Effector CD8-positive, alpha-beta T cell (primary cell): ENCODE results near the gene TOMM22.
"Not testable (repeated sequence)": the region's sequence is repeated elsewhere in the genome, so short reads cannot be mapped to it uniquely, and the experiment has no call there.

ENCODE experiments used
- DNase-seq: peaks from one replicate; lab custom pipeline; 2025; lab: John Stamatoyannopoulos, UW
- total RNA-seq, 4 experiments: gene quantifications; one replicate each; lab custom pipeline; 2026; lab: John Stamatoyannopoulos, UW

TOMM22 gene
- 35.1 to 98.2 (median 46.0) reads per million in 4 experiments for total RNA-seq

DNA sequence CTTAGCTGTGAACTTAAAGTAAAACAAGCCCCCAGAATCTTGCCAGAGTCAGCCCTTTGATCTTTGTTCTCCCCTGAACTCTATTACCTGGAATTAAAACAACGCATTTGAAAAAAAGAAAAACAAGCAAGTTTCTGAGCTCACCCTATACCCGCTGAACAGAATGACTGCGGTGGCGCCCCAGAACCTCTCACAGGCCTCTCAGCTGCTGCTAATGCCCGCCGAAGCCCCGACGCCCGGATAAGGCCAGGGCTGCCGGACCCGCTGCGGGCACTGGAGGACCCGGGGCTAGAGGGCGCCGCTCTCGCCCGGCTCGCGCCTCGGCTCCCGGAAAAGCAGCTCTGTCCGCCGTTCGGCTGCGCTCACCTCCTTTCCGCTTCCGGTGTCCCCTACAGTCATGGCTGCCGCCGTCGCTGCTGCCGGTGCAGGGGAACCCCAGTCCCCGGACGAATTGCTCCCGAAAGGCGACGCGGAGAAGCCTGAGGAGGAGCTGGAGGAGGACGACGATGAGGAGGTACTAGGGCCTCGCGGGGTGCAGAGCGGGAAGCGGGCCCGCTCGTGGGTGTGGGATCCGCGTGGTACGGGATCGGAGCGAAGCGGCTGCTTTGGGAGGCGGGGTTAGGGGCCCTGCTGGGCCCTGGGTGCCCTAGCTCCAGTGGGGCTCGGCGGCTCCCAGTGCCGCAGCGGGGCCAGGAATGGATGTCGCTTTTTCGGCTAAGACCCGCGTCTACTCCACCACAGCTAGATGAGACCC lies at the start of gene TOMM22:
Gene TOMM22 (plus strand): TSS at position 376 of the 754 bp plus-strand sequence. CDS start 22 bp downstream, at position 398.
- DNase-seq = peak; percentile 62

DNA sequence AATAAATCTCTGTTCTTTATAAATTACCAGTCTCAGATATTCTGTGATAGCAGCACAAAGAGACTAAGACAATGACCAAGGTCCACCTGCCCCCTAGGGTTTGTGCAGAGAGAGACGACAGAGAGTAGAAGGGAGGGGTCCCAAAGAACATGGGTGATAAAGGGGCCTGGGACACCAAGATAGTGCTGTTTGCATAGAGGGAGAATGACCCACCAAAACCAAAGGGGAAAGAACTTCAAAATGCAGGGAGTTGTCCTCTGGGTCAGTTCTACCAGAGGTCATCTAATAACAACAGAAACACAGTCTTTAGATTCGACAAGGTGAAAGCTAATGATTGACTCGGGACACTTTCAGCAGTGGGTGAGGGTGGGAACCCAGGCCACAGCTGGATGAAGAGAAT lies 49.2 kb upstream of the TOMM22 start:
- DNase-seq = no peak

DNA sequence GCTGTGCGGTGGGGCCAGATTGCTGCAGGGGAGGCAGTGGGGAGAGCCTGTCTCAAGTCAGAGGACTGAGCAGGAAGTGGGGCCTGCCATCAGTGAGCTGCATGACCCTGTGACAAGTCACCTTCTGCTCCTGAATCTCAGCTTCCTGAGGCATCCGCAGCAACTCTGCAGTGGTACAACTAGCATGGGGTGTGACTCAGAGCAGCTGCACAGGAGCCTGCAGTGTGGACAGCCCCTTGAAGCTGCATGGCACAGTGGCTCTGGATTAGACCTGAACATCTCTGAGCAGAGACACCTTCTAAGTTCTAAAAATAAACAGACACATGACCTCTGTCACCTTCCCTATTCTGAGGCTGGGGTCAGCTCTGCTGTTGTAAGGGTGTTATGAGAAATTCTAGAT lies 43.5 kb upstream of the TOMM22 start:
- no peak for DNase-seq

DNA sequence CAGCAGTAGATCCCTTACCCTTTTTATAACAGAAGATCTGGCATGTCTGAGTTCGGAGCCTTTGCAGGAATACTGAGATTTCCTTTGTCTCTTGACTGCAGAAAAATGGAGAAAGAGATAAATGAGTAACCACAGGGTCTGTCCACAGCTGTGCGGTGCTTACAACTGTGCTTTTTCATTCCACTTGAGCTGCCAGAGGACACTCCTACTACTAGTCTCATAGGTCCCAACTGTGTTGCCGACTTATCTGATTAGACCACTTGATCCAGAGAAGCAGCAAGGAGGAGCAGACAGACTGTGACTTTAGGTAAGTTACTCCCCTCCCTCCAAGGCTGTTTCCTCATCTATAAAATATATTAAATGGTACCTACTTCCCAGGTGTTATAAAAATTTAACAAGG lies 43.0 kb upstream of the TOMM22 start:
- no peak for DNase-seq

DNA sequence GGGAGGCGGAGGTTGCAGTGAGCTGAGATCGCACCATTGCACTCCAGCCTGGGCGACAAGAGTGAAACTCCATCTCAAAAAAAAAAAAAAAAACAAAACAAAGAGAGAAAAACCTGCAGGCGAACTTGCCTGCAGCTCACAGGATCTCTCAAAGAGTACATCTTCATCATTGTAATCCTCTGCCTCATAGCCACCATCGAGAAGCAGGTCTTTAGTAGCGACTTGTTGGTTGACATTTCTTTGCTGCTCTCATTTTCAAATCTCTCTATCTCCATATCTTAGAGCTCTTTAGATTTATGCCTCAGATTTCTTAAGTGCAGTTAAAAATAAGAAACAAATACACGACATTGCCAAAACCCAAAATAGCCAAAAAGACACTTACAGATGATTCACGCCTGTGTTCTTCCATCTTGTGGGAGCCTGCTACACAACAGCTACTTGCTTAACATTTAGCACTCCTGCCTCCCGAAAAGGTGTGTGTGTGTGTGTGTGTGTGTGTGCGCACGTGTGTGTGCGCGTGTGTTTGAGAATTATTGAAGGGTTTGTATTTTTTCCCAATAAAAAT lies 40.2 kb upstream of the TOMM22 start:
- no peak for DNase-seq

DNA sequence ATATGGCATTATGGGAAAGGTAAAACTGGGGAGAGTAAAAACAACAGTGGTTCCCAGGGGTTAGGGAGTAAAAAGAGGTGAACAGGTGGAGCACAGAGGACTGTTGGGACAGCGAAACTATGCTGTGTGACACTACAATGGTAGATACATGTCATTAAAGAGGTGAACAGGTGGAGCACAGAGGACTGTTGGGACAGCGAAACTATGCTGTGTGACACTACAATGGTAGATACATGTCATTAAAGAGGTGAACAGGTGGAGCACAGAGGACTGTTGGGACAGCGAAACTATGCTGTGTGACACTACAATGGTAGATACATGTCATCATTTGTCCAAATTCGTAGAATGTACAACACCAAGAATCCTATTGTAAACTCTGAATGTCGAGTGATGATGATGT lies 37.5 kb upstream of the TOMM22 start:
- not testable (repeated sequence) for DNase-seq

DNA sequence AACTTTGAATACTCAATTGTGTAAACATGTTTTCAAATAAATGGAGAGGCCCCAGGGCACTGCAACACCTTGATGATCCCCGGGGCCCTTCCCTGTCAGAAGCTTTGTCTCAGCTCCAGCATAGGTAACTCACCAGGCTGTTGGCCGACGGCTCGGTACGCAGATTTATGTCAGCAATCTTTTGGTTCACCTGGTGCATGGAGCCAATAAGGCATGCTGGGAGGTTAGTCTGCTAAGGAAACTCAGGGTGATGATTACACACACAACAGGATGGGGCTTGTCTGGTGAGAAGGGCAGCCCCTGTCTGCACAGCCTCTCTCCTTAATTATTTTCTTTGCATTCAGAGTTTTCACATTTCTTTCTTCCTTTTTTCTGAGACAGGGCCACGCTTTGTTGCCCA lies 36.3 kb upstream of the TOMM22 start:
- DNase-seq = no peak

DNA sequence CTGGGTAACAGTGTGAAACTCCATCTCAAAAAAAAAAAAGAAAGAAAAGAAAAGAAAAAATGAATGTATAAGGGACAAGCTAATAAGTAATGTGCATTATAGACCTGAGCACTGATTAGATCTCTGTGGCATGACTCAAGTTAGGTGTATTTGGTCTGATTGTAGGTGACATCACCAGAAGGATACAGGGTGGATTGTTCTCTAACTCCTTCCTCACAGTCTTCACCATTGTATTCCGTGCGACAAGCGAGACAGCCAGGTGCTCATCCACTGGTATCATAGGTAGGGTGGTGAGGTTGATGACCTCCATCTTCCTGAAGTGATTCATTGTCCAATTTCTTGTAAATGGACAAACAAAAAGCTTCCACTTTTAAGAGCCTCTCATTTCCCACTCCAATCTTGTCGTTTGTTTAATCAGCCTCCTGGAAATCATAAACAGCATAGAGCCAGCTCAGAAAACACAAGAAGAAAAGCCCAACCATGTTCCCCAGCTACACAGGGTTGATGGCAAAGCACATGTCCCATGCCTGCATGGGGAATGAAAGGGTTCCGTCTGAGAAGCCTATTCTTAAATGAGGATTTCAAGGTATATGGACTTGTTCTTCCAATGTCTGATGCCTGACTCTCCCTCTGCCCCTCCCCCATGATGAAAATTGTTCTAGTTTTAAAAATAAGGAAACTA lies 31.8 kb upstream of the TOMM22 start:
- DNase-seq = no peak

DNA sequence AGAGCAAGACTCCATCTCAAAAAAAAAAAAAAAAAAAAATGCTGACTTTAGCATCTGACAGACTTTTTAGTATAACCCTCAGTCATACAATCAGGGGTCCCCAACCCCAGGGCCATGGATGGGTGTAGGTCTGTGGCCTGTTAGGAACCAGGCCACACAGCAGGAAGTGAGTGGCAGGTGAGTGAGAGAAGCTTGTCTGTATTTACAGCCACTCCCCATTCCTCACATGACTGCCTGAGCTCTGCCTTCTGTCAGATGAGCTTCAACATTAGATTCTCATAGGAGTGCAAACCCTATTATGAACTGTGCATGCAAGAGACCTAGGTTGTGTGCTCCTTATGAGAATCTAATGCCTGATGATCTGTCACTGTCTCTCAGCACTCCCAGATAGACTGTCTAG lies 28.9 kb upstream of the TOMM22 start:
- DNase-seq = no peak

DNA sequence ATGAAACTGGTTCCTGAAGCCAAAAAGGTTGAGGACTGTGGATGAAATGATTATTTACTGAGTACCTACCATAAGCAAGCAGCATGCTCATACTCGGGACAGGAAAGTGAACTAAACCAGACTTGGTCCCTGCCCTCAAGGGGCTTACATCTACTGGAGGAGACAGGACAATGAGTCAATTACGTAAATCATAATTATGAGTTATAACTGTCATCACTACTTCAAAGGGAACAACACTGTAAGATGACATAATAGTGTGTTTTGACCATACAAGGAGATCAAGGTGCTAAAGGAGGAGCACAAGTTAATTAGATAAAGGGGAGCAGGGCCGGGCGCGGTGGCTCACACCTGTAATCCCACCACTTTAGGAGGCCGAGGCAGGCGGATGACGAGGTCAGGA lies 28.0 kb upstream of the TOMM22 start:
- no peak for DNase-seq

DNA sequence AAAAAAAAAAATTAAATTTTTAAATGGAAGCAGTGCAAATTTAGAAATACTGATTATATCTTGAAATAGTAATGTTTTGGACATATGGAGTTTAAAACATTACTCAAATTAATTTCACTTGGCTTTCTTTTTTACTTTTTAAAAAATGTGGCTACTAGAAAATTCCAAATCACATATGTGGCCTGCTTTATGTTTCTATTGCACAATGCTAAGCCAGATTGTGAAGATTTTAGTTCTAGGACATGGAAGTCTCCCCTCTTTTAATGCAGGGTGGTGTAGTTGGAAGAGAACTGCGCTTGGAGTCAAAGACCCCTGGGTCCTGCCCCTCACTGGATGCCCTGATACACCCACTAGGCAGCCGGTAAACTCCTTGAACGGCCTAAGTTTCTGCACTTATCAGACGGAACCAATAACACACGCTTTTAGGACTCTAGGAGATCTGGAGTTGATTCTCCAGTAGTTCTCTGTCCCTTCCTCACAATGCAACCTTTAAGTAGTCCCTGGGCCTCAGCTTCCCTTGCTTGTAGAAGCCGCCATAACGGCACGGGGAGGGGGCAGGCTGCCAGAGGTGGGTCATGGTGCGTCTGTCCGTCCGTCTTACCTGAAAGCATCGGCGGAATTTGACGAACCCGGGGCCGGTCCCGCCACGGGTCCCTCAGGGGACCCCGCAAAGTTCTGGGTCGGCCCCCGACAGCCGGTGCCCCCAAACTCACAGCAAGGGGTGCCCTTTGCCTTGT lies 26.1 kb upstream of the TOMM22 start:
- DNase-seq = no peak

DNA sequence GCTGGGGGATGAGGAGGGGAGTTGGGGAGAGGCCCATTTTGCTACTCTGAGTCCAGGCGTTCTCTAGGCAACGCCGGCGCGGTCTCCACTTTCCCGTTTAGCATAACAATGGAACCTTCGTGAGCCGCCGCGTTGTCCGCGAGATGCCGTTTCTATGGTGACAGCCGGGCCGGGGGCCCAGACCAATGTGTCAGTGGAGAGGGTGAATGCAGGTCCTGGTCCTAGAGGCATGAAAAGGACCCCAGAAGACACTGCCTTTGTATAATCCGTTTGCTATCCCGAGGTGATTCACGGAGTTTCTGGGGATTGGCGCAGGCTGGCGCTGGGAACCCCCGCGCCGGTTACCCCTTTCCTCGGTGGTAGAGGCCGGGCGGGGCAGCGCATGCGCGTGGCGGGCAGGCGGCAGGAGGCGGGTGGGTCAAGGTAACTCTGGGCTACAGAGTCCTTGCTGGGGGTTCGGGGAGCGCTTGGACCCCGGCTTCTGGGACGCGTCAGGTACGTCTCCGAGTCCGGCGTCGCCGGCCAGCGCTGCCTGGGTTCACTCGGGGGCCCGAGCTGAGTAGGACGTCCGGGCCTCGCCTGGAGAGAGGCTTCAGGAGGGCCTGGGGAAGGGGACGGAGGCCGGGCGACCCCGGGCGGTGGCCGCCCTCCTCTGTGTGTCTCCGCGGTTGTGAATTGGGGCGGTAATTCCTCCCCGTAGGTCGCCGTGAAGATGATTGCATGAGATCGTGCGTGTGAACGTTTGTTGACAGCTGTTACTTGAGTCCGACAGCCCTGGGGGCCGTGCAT lies 25.3 kb upstream of the TOMM22 start, which contains the start of the genes CBY1 and FAM227A:
Gene CBY1 (plus strand): TSS at position 383 of the 789 bp plus-strand sequence. CDS start 11,417 bp downstream, outside the sequence.
Gene FAM227A (minus strand): TSS at position 137 of the 789 bp plus-strand sequence. CDS start 6,224 bp downstream, outside the sequence.
- peak; percentile 81 for DNase-seq

DNA sequence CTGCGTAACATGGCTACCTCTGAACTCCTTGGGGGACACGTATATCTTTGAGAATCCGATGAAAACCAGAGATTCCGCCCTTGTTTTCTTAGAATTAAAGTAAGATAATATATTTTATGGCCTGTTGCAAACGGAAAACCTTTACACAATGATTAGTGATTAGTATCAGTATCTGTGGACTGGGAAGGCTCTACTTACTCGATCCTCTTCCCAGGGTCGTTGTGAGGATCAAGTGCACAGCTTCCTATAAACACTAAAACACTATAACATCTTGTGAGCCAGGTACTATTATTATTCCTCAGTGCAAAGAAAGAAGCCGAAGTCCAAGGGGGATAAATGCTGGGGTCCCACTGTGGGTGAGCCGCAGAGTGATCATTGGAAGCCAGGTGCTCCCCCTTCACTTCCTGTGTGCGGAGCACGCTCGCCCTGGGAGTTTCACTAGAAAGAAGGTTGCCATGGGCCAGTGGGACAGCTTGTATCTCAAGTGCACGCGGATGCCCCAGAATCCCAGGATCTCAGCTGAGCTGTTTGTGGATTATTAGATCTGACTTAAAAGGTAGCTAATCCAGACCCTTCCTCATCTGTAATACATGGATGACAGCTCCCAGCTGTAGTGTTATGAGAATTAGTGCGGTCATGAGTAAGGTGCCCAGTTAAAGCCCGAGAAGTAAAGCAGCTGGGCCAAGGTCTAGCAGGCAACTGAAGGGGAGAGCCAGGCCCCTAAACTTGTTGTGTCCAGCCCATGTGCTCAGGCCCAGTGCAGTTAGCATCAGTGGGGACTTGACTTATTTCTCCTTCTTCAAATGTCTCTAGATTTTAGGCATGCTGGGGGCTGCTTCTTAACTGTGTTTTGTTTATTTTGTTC lies 24.5 kb upstream of the TOMM22 start:
- DNase-seq = peak; percentile 9

DNA sequence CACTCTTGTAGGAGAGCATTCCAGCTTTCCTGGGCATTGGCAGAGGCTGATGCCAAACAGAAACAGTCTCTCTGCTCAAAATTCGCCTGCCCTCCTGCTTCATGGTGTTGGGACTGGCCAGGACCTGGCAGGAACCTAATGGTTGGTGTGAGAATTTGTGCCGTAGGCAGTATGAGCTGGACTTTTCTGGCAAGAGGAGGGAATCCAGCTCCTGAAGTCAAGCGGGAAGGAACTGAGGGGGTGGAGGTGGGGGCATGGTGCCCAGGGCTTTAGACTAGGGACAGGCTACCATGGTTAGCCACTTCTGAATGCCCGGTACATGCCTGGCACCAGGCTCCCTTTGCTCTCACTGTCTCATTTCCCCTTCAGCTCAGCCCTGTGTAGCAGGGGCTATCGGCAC lies 6.9 kb upstream of the TOMM22 start:
- no peak for DNase-seq

DNA sequence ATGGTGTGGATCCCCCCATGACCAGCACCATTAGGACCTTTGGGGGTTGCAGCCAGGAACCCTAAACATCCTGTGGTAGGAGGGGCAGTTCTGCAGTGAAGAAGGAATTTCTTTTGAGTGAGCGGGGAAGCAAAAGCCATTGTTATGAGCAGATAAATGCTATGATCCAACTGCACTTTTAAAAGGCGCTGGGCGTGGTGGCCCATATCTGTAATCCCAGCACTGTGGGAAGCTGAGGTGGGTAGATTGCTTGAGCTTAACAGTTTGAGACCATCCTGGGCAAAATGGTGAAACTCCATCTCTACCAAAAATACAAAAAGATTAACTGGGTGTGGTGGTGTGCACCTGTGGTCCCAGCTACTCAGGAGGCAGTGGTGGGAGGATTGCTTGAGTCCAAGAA lies 5.9 kb upstream of the TOMM22 start:
- no peak for DNase-seq

DNA sequence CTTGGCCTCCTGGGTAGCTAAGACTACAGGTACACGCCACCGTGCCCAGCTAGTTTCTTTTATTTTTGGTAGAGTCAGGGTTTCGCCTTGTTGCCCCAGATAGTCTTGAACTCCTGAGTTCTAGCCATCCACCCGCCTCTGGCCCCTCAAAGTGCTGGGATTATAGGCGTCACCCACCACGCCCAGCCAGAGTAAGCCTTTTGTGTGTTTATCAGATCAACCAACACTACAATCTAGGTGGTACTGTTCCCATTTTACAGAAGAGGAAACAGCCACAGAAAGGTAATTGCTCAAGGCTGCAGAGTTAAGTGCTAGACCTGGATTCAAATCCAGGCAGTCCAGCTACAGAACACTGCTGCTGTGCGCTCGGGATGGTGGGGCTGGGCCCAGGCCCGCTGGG lies 3.1 kb downstream of the TOMM22 start:
- no peak for DNase-seq

DNA sequence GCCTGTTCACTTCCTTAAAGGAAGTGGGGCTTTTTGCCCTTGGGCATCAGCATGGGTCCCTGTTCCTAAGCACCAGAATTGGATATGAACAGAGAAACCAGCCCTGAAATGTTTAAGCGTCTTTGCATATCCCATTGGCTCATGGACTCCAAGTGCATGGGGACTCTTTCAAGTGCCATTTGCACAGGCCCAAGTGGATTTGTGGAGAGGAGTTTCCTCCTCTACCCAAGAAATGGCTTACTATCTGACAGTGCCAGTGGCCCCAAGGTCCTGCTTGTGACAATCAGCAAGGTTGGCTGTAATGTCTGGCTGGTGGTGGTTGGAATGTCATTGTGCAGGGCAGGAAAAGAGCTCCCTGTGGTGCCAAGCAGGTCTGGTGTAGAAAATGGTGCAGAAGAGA lies 4.0 kb downstream of the TOMM22 start:
- DNase-seq = no peak

DNA sequence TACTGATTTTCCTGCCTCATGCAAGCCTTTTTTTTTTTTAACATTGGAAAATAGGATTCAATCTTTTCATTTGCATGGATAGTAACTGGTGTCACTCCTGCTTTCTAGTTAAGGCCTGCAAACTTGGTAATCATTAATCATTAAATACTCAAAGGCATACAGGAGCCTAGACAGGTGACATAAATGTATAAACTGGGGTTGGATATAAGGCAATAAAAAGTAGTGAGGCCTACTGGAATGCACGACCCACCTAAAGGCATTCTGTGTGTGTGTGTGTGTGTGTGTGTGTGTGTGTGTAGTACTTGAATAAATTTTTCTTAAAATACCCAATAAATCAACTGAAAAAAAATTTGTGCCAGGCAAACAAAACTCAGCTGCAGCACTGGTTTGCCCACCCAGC lies 7.9 kb downstream of the TOMM22 start:
- no peak for DNase-seq

DNA sequence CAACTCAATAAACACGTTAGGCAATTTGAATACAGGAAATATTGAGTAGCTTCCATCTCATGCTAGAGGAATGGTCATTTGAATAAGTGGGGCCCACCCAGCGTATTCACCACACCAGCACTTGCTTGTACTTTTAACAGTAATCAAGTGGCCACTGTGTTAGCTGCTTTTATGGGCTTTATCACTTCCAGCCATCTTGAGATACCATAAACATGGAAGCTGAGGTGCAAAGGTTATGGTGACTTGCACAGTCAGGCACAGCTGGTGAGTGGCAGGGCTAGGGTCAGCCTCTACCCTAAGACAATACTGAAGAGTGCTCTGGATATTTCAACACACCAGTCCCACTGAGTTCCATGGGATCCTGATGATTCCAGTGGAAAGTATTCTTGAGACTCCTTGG lies 12.3 kb downstream of the TOMM22 start:
- DNase-seq = no peak

DNA sequence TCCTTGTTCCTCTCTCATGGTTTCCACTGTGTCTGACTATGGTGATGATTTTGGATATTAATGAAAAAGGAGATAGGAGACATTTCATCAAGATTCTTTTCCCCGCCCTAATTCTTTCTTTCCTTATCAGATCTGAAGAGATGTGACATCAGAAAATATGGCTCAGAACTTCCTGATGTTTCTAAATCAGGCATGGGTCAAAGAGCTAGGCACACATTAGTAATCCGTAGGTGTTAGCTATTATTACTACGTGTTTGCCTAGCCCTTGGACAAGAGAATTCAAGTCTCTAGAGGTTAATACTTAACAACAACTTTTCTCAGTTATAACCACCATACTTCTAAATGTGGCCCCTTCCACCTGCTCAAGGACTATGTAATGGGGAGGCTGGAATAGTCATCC lies 13.2 kb downstream of the TOMM22 start:
- DNase-seq = no peak
